ENCODE data around the gene ENPP7.

DNA sequence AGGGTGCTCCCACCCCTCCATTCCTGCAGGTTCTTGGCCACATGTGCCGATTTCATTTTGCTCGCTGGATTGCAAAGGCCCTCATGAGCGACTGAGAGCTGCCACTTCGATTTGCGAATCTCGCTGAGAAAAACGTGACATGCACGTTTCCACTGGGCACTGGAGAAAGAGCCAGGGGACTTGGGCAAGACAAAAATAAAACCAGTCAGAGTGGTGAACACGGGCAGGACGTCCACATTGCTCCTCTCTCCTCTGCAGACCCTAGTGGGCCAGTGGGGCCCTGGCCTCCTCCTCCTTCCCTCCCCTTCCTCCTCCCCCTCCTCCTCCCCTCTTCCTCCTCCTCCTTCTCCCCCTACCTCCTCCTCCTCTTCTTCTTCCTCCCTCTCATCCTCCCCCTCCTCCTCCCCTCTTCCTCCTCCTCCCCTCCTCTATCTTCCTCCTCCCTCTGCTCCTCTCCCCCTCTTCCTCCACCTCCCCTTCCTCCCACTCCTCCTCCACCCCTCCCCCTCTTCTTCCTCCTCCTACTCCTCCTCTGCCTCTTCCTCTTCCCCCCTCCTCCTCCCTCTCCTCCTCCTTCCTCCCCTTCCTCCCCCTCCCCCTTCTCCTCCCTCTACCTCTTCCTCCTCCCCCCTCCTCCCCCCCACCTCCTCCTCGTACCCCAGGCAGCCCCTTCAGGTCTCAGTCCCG lies 28.1 kb upstream of the ENPP7 start:
- TF ChIP-seq POLR2A (IDR thresholded peaks at IDR 0.05; ENCODE audit: low read depth, low read length) (no peak), CTCF (IDR thresholded peaks at IDR 0.05; ENCODE audit: extremely low read depth in 1 of 2, insufficient read depth in 1 of 2, low read depth in 1 of 2, low read length in 2 of 2) (no peak), POLR2AphosphoS5 (IDR thresholded peaks at IDR 0.05; ENCODE audit: insufficient read depth, low read depth, low read length) (no peak), EZH2 (IDR thresholded peaks at IDR 0.05; ENCODE audit: borderline replicate concordance, low read depth, low read length, severe bottlenecking) (no peak), FOS (IDR thresholded peaks at IDR 0.05; ENCODE audit: borderline replicate concordance, insufficient read depth, low read length) (no peak), JUN (IDR thresholded peaks at IDR 0.05; ENCODE audit: borderline replicate concordance, insufficient read depth, insufficient read length, low read depth) (no peak)

All from endothelial cell of umbilical vein (primary cell).